Measurements from ENCODE around the gene NYNRIN. TPM values are rescaled to one million over a fixed set of nuclear protein-coding genes. Genes with fewer than 3 reads are reported as not detected.

Gene NYNRIN
- total and polyA plus RNA-seq, 2 donors (not counting 3 experiments of a cell fraction or from before 2014, with no cell fraction given) = 37.2 to 42.8 TPM

DNA sequence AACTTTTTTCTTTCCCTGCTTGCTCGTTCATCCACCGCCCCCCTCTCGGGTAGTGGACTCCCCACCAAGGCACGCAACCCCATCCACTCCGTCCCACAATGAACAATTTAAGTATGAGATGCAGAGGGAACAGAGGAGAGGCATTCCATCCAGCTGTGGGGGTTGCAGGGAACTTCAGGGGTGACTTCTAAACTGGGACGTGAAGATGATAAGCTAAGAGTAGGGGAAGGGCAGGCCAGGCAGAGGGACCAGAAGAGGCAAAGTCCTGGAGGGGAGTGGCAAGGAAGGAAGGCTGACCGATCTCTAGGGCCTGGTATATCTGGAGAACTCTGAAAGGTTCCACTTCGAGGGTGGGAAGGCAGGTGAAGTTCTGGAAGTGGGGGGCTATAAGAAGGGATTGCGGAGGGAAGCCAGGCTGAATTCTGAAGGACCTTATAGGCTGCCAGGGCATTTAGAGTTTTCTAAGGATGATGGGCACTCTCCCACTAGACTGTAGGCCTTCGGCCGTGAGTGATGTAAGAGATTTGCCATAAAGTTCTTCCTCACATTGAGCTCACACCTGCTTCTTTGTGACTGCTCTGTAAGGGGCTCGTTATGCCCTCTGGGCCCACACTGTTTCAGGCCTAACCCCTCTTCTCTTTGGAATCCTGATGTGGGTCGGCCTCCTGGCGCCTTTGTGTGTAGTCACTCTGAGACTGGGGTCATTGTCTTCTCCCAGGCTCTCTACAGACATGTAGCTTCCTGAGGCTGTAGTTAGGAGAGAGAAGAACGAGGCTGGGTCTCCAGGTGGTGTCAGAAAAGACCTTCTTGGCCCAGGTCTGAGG is 18.7 kb upstream of the NYNRIN start:
- TF ChIP-seq CTCF (IDR thresholded peaks at IDR 0.05; ENCODE audit: extremely low read depth in 1 of 2, insufficient read depth in 1 of 2, low read depth in 1 of 2, low read length in 2 of 2) = no peak
- no peak for TF ChIP-seq JUN (IDR thresholded peaks at IDR 0.05; ENCODE audit: borderline replicate concordance, insufficient read depth, insufficient read length, low read depth)
- TF ChIP-seq POLR2A (IDR thresholded peaks at IDR 0.05; ENCODE audit: low read depth, low read length) = no peak
- no peak for TF ChIP-seq MYC (IDR thresholded peaks at IDR 0.05; ENCODE audit: low read depth, low read length)
- TF ChIP-seq FOS (IDR thresholded peaks at IDR 0.05; ENCODE audit: borderline replicate concordance, insufficient read depth, low read length) = no peak
- no peak for TF ChIP-seq EZH2 (IDR thresholded peaks at IDR 0.05; ENCODE audit: borderline replicate concordance, low read depth, low read length, severe bottlenecking)
- TF ChIP-seq MAX (IDR thresholded peaks at IDR 0.05; ENCODE audit: insufficient read depth, insufficient read length) = no peak
- TF ChIP-seq POLR2AphosphoS5 (IDR thresholded peaks at IDR 0.05; ENCODE audit: insufficient read depth, low read depth, low read length) = no peak
- TF ChIP-seq GATA2 (IDR thresholded peaks at IDR 0.05; ENCODE audit: insufficient read depth, insufficient read length, low read depth, low read length) = no peak
- CTCF ChIA-PET = interaction anchor here (0.8 to 2.7 kb wide), 3 partner anchors 8 to 52 kb away, joined by 3 to 7 read pairs (median 3); no protein-coding TSS in a partner anchor
- FAIRE-seq = no peak
- Histone ChIP-seq H4K20me1 (replicated peaks; ENCODE audit: control insufficient read depth, extremely low read depth, insufficient read depth, low read length) (no peaks in the 10 kb centered on the region), H3K27me3 (ENCODE audit: control insufficient read depth in 2 of 2, insufficient read depth in 2 of 2, low read length in 2 of 2) (peaks cover 0 to 1% of the 10 kb centered on the region in 2 experiments), H3K27ac (ENCODE audit: insufficient read depth, low read depth, low read length) (no peak overlapping the region), H3K9me1 (replicated peaks; ENCODE audit: control insufficient read depth, extremely low read depth, insufficient read depth, low read length) (no peaks in the 10 kb centered on the region), H3K36me3 (ENCODE audit: control insufficient read depth in 2 of 2, extremely low read depth in 1 of 2, insufficient read depth in 2 of 2, low read length in 2 of 2) (peaks cover 6 to 30% of the 10 kb centered on the region in 2 experiments), H3K4me2 (ENCODE audit: insufficient read depth, low read length) (no peak overlapping the region), H3K4me3 (replicated peaks in 1 of 3; ENCODE audit: insufficient read depth in 1 of 3, low read depth in 1 of 3, low read length in 3 of 3) (no peak overlapping the region), H3K9me3 (replicated peaks; ENCODE audit: control insufficient read depth, insufficient read depth, low read length) (no peaks in the 10 kb centered on the region), H3K9ac (replicated peaks; ENCODE audit: extremely low read depth, insufficient read depth, low read length) (no peak overlapping the region), H3K79me2 (ENCODE audit: control insufficient read depth, insufficient read depth, low read length) (no peaks in the 10 kb centered on the region), H2AFZ (ENCODE audit: low read depth, low read length) (no peak overlapping the region), H3K4me1 (ENCODE audit: control insufficient read depth, extremely low read depth, insufficient read depth, low read length) (no peaks in the 10 kb centered on the region)
- dilution Hi-C loops (cut with MboI; ENCODE audit: extremely low pct_ligation_motif_present, low sequenced_read_pairs) (no loop called here), intact Hi-C loops (cut with micrococcal nuclease) (no loop called here)
- BruUV-seq (replicated peaks) = no TSS peak
- POLR2A ChIA-PET = no interaction called here
- DNase-seq (ENCODE audit: low read depth, low spot score) = no peak

All from endothelial cell of umbilical vein (primary cell).